Measurements from ENCODE around the gene TBC1D8B.

The TBC1D8B gene

GRCh38 chrX:106905064-106905708, 102.7 kb downstream of the TBC1D8B start:
- Histone ChIP-seq H3K4me3 (ENCODE audit: low read depth, low read length) (no peak overlapping the region), H3K27me3 (replicated peaks) (no peaks in the 10 kb centered on the region), H3K36me3 (replicated peaks) (no peaks in the 10 kb centered on the region), H3K27ac (no peak overlapping the region)
- in situ Hi-C loops (cut with HindIII; ENCODE audit: low pct_ligation_motif_present, low sequenced_read_pairs) = no loop called here
- DNase-seq = no peak
- TF ChIP-seq, protein P1, sequence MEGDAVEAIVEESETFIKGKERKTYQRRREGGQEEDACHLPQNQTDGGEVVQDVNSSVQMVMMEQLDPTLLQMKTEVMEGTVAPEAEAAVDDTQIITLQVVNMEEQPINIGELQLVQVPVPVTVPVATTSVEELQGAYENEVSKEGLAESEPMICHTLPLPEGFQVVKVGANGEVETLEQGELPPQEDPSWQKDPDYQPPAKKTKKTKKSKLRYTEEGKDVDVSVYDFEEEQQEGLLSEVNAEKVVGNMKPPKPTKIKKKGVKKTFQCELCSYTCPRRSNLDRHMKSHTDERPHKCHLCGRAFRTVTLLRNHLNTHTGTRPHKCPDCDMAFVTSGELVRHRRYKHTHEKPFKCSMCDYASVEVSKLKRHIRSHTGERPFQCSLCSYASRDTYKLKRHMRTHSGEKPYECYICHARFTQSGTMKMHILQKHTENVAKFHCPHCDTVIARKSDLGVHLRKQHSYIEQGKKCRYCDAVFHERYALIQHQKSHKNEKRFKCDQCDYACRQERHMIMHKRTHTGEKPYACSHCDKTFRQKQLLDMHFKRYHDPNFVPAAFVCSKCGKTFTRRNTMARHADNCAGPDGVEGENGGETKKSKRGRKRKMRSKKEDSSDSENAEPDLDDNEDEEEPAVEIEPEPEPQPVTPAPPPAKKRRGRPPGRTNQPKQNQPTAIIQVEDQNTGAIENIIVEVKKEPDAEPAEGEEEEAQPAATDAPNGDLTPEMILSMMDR (IDR thresholded peaks at IDR 0.05; ENCODE audit: low read depth, low read length, missing control alignments) = no peak

- Histone ChIP-seq H3K36me3 (replicated peaks) (no peaks in the 10 kb centered on the region), H3K27ac (no peak overlapping the region), H3K4me3 (ENCODE audit: low read depth, low read length) (no peak overlapping the region), H3K27me3 (replicated peaks) (no peaks in the 10 kb centered on the region)
- TF ChIP-seq, protein P1 (IDR thresholded peaks at IDR 0.05; ENCODE audit: low read depth, low read length, missing control alignments) = no peak
- DNase-seq = no peak
- in situ Hi-C loops (cut with HindIII; ENCODE audit: low pct_ligation_motif_present, low sequenced_read_pairs) = no loop called here
Observed at GRCh38 chrX:106906361-106906760, 103.9 kb downstream of the TBC1D8B start.

- no peak for DNase-seq
- in situ Hi-C loops (cut with HindIII; ENCODE audit: low pct_ligation_motif_present, low sequenced_read_pairs) = no loop called here
- Histone ChIP-seq H3K4me3 (ENCODE audit: low read depth, low read length) (no peak overlapping the region), H3K27ac (no peak overlapping the region), H3K36me3 (replicated peaks) (no peaks in the 10 kb centered on the region), H3K27me3 (replicated peaks) (no peaks in the 10 kb centered on the region)
- TF ChIP-seq, protein P1 (IDR thresholded peaks at IDR 0.05; ENCODE audit: low read depth, low read length, missing control alignments) = no peak
Observed at GRCh38 chrX:106912864-106913263, 110.4 kb downstream of the TBC1D8B start.

- Histone ChIP-seq H3K27ac (no peak overlapping the region), H3K36me3 (replicated peaks) (no peaks in the 10 kb centered on the region), H3K4me3 (ENCODE audit: low read depth, low read length) (no peak overlapping the region), H3K27me3 (replicated peaks) (no peaks in the 10 kb centered on the region)
- peak; percentile 43 for DNase-seq
- in situ Hi-C loops (cut with HindIII; ENCODE audit: low pct_ligation_motif_present, low sequenced_read_pairs) = no loop called here
- TF ChIP-seq, protein P1 (IDR thresholded peaks at IDR 0.05; ENCODE audit: low read depth, low read length, missing control alignments) = no peak
Observed at GRCh38 chrX:106917830-106918500, 115.5 kb downstream of the TBC1D8B start.

DNA sequence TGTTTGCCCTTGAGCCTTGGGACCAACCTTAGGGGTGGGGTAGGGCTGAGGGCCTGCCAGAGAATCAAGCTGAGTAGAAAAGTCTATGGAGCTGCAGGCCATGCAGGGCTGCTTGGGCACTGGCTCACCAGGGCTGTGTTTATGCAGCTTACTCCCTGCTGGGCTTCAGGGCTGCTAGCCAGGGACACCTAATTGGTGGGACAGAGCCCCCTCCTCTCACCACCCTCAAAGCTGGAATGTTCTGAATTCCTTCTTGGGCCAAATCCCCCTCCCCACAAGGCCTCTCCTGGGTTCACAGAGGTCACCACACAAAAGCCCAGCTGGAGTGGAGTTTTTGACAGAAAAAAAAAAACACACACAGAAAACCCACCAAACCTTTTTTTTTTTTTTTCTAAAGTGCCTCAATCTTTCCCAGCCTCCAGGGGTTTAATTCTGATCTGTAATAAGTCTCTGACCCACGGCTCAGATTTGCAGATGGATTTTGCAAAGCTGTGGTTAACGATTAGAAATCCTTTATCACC, 117.5 kb downstream of the TBC1D8B start, which contains the start of gene CLDN2:
CLDN2 (plus strand) TSS at position 471 of the 521 bp plus-strand sequence. CDS start 7,827 bp downstream, outside the sequence.
- DNase-seq = no peak
- in situ Hi-C loops (cut with HindIII; ENCODE audit: low pct_ligation_motif_present, low sequenced_read_pairs) = no loop called here
- no peak within 1 kb of the TSS for H3K27ac ChIP-seq
- H3K27me3 ChIP-seq (replicated peaks) = no peaks in the 10 kb centered on the region
- H3K4me3 ChIP-seq (ENCODE audit: low read depth, low read length) = no peak within 1 kb of the TSS
- TF ChIP-seq, protein P1 (IDR thresholded peaks at IDR 0.05; ENCODE audit: low read depth, low read length, missing control alignments) = no peak
- no peaks in the 10 kb centered on the region for H3K36me3 ChIP-seq (replicated peaks)
